Activated naive CD8-positive, alpha-beta T cell treated with anti-CD3 and anti-CD28 coated beads, Interleukin-2, amount 10 ng/mL, durations not matched to agents 7 days and 5 days (primary cell): Measurements from ENCODE around the gene GZMM. TPM values are rescaled to one million over a fixed set of nuclear protein-coding genes. Genes with fewer than 3 reads are reported as not detected.

Experiments
- ATAC-seq: fragments of 150-1000 bp; cut with Tn5 transposase; one replicate; pipeline ENCODE4 v1.10.0; 2021; ENCODE audit warnings: low read depth, moderate library complexity
- POLR2A ChIA-PET: fragments of 350-600 bp; sonication (Branson Sonifier 250); formaldehyde crosslinking; loops from one replicate; lab custom pipeline; 2021; ENCODE audit warnings: antibody characterized with exemption; lab: Charles Lee
- DNase-seq: peaks from one replicate; pipeline ENCODE4 v3.0.0; 2021
- H3K27ac Mint-ChIP-seq: one replicate; pipeline ENCODE4 v1.8.0; 2022; ENCODE audit warnings: mild to moderate bottlenecking, mixed read lengths
- H3K27me3 Mint-ChIP-seq: one replicate; pipeline ENCODE4 v1.8.0; 2022; ENCODE audit warnings: mild to moderate bottlenecking, moderate library complexity, mixed read lengths
- H3K36me3 Mint-ChIP-seq: one replicate; pipeline ENCODE4 v1.8.0; 2021; ENCODE audit warnings: mild to moderate bottlenecking, mixed read lengths
- H3K4me1 Mint-ChIP-seq: one replicate; pipeline ENCODE4 v1.8.0; 2021; ENCODE audit warnings: mixed read lengths
- H3K4me3 Mint-ChIP-seq: one replicate; pipeline ENCODE4 v1.8.0; 2022; ENCODE audit warnings: mild to moderate bottlenecking, moderate library complexity, mixed read lengths
- H3K9me3 Mint-ChIP-seq: one replicate; pipeline ENCODE4 v1.8.0; 2021; ENCODE audit warnings: mixed read lengths
- total RNA-seq, 2 experiments: library from RNA; stranded (reverse); gene quantifications; one replicate each; pipeline ENCODE4 v1.2.3, GENCODE V29; 2021

The GZMM gene
- total RNA-seq, 2 experiments from 2014 or later: 81.5 to 84.5 TPM

GRCh38 chr19:571566-571974 is 27.7 kb downstream of the GZMM start:
- POLR2A ChIA-PET: interaction anchor here (0.9 to 2.2 kb wide), 5 partner anchors 39 to 92 kb away, joined by 3 to 24 read pairs (median 6); partner anchors contain the start of genes CDC34, RNF126 and TPGS1
- Mint-ChIP-seq H3K27ac (peak overlapping the region; percentile 97), H3K9me3 (no peaks in the 10 kb centered on the region), H3K27me3 (no peaks in the 10 kb centered on the region), H3K4me1 (peaks cover 24% of the 10 kb centered on the region), H3K4me3 (peak overlapping the region; percentile 97), H3K36me3 (no peaks in the 10 kb centered on the region)
- no peak for DNase-seq
- ATAC-seq: no peak

DNA sequence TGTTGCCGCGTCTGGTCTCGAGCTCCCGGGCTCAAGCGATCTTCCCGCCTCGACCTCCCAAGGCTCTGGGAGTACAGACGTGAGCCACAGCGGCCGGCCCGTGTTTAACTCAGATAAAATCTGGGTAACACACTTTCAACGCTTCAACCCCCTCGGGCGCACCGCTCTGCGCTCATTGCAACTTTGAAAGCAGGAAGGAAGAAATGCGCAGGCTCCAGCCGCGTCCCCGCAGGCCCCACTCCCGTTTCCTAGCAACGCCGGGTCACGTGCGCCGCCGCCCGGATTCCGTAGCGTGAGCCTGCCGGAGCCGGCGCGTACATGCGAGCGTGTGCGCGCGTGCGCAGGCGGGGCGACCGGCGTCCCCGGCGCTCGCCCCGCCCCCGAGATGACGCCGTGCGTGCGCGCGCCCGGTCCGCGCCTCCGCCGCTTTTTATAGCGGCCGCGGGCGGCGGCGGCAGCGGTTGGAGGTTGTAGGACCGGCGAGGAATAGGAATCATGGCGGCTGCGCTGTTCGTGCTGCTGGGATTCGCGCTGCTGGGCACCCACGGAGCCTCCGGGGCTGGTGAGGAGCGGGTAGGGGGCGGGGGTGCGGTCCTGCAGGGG is 28.4 kb downstream of the GZMM start, which contains the start of gene BSG:
Gene BSG, plus strand, starts transcription at position 457 of the 603 bp plus-strand sequence. Its CDS starts 39 bp downstream, at position 496.
- H3K27ac Mint-ChIP-seq: peak within 1 kb of the TSS; percentile 97
- no peaks in the 10 kb centered on the region for H3K9me3 Mint-ChIP-seq
- POLR2A ChIA-PET: interaction anchor here (0.9 to 2.2 kb wide), 6 partner anchors 28 to 91 kb away, joined by 3 to 24 read pairs (median 6); partner anchors contain the start of genes CDC34, GZMM, RNF126 and TPGS1
- peak; percentile 99 for DNase-seq
- peak within 1 kb of the TSS; percentile 97 for H3K4me3 Mint-ChIP-seq
- no peaks in the 10 kb centered on the region for H3K27me3 Mint-ChIP-seq
- H3K4me1 Mint-ChIP-seq: peaks cover 26% of the 10 kb centered on the region
- peak; percentile 83 for ATAC-seq
- H3K36me3 Mint-ChIP-seq: no peaks in the 10 kb centered on the region

GRCh38 chr19:572743-573518 is 29.1 kb downstream of the GZMM start:
- peak overlapping the region; percentile 97 for H3K4me3 Mint-ChIP-seq
- DNase-seq (peak; percentile 58), ATAC-seq (no peak)
- H3K27me3 Mint-ChIP-seq: no peaks in the 10 kb centered on the region
- no peaks in the 10 kb centered on the region for H3K36me3 Mint-ChIP-seq
- H3K9me3 Mint-ChIP-seq: no peaks in the 10 kb centered on the region
- POLR2A ChIA-PET: interaction anchor here (0.7 to 2.2 kb wide), 6 partner anchors 29 to 90 kb away, joined by 3 to 24 read pairs (median 6); partner anchors contain the start of genes CDC34, GZMM, RNF126 and TPGS1
- peak overlapping the region; percentile 93 for H3K27ac Mint-ChIP-seq
- peaks cover 26% of the 10 kb centered on the region for H3K4me1 Mint-ChIP-seq

DNA sequence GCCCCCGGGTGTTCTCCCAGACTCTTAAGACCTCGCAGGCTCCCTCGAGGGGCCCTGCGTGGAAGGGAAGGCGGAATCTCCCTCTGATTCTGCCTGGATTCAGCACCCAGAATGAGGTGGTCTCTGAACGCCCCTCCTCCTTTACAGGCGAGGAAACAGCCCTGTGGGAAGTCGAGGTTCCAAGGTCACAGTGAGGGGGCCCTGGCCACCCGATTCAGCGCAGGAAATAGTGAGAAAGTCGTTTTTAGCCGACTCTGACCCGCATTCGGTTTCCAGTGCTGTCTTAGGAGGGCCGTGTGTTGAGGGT is 29.6 kb downstream of the GZMM start:
- Mint-ChIP-seq H3K4me1 (peaks cover 26% of the 10 kb centered on the region), H3K27ac (peak overlapping the region; percentile 74), H3K9me3 (no peaks in the 10 kb centered on the region), H3K36me3 (no peaks in the 10 kb centered on the region), H3K4me3 (peak overlapping the region; percentile 97), H3K27me3 (no peaks in the 10 kb centered on the region)
- ATAC-seq (no peak), DNase-seq (no peak)
- POLR2A ChIA-PET: no interaction called here

DNA sequence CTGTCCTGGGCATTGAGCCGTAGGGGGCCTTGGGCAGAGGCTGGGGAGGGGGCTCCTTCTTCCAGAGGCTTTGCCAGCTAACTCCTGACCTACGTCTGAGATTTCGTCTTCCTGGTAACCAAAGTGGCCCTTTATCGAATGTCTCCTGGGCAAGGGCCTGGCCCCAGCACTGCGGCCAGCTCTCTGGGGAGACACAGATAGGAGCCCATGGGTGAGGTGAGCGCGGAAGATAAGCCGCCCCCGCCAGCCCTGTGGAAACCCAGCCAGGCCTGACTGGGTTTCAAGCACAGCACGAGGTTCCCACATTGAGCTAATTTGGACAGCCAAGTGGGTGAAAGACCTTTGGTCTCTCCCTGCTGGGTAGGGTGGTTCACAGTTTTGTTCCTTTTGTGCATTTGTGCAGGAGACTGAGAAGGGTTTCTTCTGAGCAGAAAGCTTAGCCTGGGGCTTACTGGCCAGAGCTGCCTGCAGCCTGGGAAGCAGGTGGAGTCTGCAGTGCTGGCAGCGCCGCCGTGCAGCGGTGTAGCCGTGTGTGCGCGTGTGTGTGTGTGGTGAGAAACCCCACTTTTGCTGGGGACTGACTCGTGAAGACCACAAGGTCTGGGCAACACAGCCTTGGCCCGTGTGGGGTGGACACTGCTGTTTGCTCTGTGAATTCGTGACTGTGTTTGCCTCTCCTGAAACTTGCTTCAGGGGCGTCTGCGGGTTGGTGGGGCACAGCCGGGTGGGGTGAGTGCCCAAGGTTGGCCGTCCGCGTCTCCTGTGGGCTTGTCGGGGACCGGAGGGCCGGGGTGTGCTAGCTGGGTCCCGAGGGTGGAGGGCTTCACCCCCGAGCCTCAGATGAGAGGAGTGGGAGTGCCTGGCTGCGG is 31.0 kb downstream of the GZMM start:
- ATAC-seq: no peak
- no peaks in the 10 kb centered on the region for H3K36me3 Mint-ChIP-seq
- H3K27me3 Mint-ChIP-seq: no peaks in the 10 kb centered on the region
- DNase-seq: no peak
- H3K4me1 Mint-ChIP-seq: peaks cover 25% of the 10 kb centered on the region
- no peaks in the 10 kb centered on the region for H3K9me3 Mint-ChIP-seq
- peak overlapping the region; percentile 25 for H3K27ac Mint-ChIP-seq
- POLR2A ChIA-PET: no interaction called here
- H3K4me3 Mint-ChIP-seq: peak overlapping the region; percentile 39

- H3K27ac Mint-ChIP-seq: no peak overlapping the region
- POLR2A ChIA-PET: interaction anchor here (0.5 to 1.5 kb wide), 2 partner anchors 36 to 57 kb away, joined by 3 to 5 read pairs; partner anchors contain the start of gene POLRMT
Measured at GRCh38 chr19:575527-576506, 32.0 kb downstream of the GZMM start.

GRCh38 chr19:576768-577438 is 33.0 kb downstream of the GZMM start:
- H3K4me3 Mint-ChIP-seq: no peak overlapping the region
- no peak overlapping the region for H3K27ac Mint-ChIP-seq
- H3K9me3 Mint-ChIP-seq: no peaks in the 10 kb centered on the region
- H3K36me3 Mint-ChIP-seq: no peaks in the 10 kb centered on the region
- no peak for ATAC-seq
- DNase-seq: no peak
- H3K27me3 Mint-ChIP-seq: no peaks in the 10 kb centered on the region
- POLR2A ChIA-PET: interaction anchor here (0.6 to 1.5 kb wide), 3 partner anchors 10 to 86 kb away, joined by 3 read pairs; partner anchors contain the start of gene POLRMT
- peaks cover 18% of the 10 kb centered on the region for H3K4me1 Mint-ChIP-seq

More at GRCh38 chr19:575527-576506, 32.0 kb downstream of the GZMM start:
- Mint-ChIP-seq H3K4me3 (no peak overlapping the region), H3K36me3 (no peaks in the 10 kb centered on the region), H3K27me3 (no peaks in the 10 kb centered on the region), H3K9me3 (no peaks in the 10 kb centered on the region), H3K4me1 (peaks cover 23% of the 10 kb centered on the region)
- no peak for ATAC-seq
- no peak for DNase-seq

DNA sequence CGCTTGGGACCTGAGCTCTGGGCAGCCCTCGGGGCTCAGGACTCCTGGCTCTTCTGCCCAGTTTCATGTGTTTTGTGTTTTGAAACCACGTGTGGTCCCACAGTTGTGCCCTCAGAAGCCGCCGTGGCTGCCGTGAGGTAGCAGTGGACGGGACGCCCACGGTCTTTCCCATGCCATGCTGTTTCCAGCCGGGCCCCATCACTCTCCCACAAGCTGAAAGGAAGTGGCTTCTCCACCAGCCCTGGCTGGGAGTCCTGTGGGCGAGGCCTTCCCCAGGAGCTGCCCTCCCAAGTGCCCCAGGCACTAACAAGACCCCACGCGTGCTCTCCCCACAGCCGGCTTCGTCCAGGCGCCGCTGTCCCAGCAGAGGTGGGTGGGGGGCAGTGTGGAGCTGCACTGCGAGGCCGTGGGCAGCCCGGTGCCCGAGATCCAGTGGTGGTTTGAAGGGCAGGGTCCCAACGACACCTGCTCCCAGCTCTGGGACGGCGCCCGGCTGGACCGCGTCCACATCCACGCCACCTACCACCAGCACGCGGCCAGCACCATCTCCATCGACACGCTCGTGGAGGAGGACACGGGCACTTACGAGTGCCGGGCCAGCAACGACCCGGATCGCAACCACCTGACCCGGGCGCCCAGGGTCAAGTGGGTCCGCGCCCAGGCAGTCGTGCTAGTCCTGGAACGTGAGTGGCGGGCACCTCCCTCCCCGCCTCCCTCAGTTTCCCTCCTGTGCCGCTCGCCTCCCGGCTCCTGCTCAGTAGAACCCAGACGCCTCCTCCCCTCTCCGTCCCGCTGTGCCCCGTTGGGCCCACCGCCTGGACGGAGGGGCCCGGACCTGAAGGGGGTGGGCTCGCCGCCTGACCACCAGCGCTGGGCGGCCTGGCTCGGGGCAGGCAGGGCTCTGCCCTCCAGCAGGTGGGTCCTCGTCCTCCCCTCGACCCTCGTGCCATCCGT is 33.9 kb downstream of the GZMM start:
- H3K4me1 Mint-ChIP-seq: peaks cover 16% of the 10 kb centered on the region
- H3K4me3 Mint-ChIP-seq: no peak overlapping the region
- H3K36me3 Mint-ChIP-seq: no peaks in the 10 kb centered on the region
- no peaks in the 10 kb centered on the region for H3K27me3 Mint-ChIP-seq
- DNase-seq (no peak), ATAC-seq (no peak)
- H3K9me3 Mint-ChIP-seq: no peaks in the 10 kb centered on the region
- POLR2A ChIA-PET: interaction anchor here (0.5 to 1.5 kb wide), 3 partner anchors 9 to 56 kb away, joined by 3 to 6 read pairs (median 3); partner anchors contain the start of gene POLRMT
- H3K27ac Mint-ChIP-seq: no peak overlapping the region

GRCh38 chr19:579111-579841 is 35.4 kb downstream of the GZMM start:
- H3K9me3 Mint-ChIP-seq: no peaks in the 10 kb centered on the region
- H3K4me1 Mint-ChIP-seq: peaks cover 12% of the 10 kb centered on the region
- H3K4me3 Mint-ChIP-seq: no peak overlapping the region
- no peaks in the 10 kb centered on the region for H3K27me3 Mint-ChIP-seq
- POLR2A ChIA-PET: no interaction called here
- H3K27ac Mint-ChIP-seq: no peak overlapping the region
- no peak for ATAC-seq
- no peaks in the 10 kb centered on the region for H3K36me3 Mint-ChIP-seq
- no peak for DNase-seq

DNA sequence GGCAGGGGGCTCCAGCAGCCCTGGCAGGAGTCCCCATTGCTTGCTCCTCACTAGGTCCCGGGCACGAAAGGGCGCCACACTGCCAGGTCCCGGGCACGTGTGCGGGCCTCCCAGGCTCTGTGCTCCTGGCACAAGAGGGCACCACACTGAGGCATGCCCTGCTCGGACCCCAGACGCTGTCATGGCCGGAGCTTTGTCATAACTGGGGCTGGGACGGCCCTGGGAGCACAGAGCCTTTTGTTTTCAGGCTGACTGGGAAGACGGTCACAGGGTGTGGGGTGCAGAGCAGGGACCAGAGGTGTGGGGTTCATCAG is 35.9 kb downstream of the GZMM start:
- H3K9me3 Mint-ChIP-seq: no peaks in the 10 kb centered on the region
- ATAC-seq (no peak), DNase-seq (no peak)
- H3K4me1 Mint-ChIP-seq: peaks cover 7% of the 10 kb centered on the region
- no peaks in the 10 kb centered on the region for H3K36me3 Mint-ChIP-seq
- H3K4me3 Mint-ChIP-seq: no peak overlapping the region
- POLR2A ChIA-PET: no interaction called here
- H3K27ac Mint-ChIP-seq: no peak overlapping the region
- H3K27me3 Mint-ChIP-seq: no peaks in the 10 kb centered on the region
